CD14-positive monocyte (primary cell): ENCODE data around the gene ZIC2. TPM values are rescaled to one million over a fixed set of nuclear protein-coding genes. Genes with fewer than 3 reads are reported as not detected.

ENCODE experiments used
- DNase-seq, 3 donors: peaks; one replicate each; pipeline ENCODE4 v3.0.0-alpha.2; 2011 to 2022
- H2AFZ ChIP-seq: 2 replicates; pipeline ENCODE4 v1.6.0; 2012; ENCODE audit warnings: mild to moderate bottlenecking, low read depth, low read length, inconsistent platforms; ENCODE audit not compliant: insufficient read depth, poor library complexity, severe bottlenecking
- H3K27ac ChIP-seq, 2 donors: 1 replicate in 1 of 2; 2 replicates in 1 of 2; pipeline ENCODE4 v1.5.1; 2012 to 2013; ENCODE audit warnings: low read length in 2 of 2, control low read depth in 1 of 2, inconsistent platforms in 1 of 2, low read depth in 1 of 2, mild to moderate bottlenecking in 1 of 2
- H3K27me3 ChIP-seq, 2 donors: one replicate each; pipeline versions ENCODE4 v1.6.0 to v1.6.1; 2011 to 2013; ENCODE audit warnings: low read length in 2 of 2; ENCODE audit not compliant: control insufficient read depth in 2 of 2, insufficient read depth in 2 of 2
- H3K36me3 ChIP-seq, 2 donors: replicated peaks in 1 of 2; 1 replicate in 1 of 2; 2 replicates in 1 of 2; pipeline versions ENCODE4 v1.5.1 to v1.6.1; 2012 to 2013; ENCODE audit warnings: low read length in 2 of 2, control low read depth in 1 of 2, inconsistent platforms in 1 of 2, mild to moderate bottlenecking in 1 of 2; ENCODE audit not compliant: insufficient read depth in 2 of 2, control insufficient read depth in 1 of 2
- H3K4me1 ChIP-seq, 2 donors: 1 replicate in 1 of 2; 2 replicates in 1 of 2; pipeline versions ENCODE4 v1.5.1 to v1.6.1; 2012 to 2013; ENCODE audit warnings: low read length in 2 of 2, control low read depth in 1 of 2, inconsistent platforms in 1 of 2, mild to moderate bottlenecking in 1 of 2, moderate library complexity in 1 of 2; ENCODE audit not compliant: insufficient read depth in 2 of 2, control insufficient read depth in 1 of 2
- H3K4me2 ChIP-seq: replicated peaks from 2 replicates; pipeline ENCODE3; 2012; ENCODE audit warnings: low read length, moderate library complexity, mild to moderate bottlenecking; ENCODE audit not compliant: poor library complexity, severe bottlenecking; ENCODE audit errors: extremely low read depth
- H3K4me3 ChIP-seq, 3 experiments: fragments of 200-600 bp in 1 of 3; sonication (generic) in 1 of 3; replicated peaks in 1 of 3; 1 replicate in 2 of 3; 2 replicates in 1 of 3; pipeline ENCODE4 v1.5.1; 2011 to 2013; ENCODE audit warnings: low read length in 3 of 3, mild to moderate bottlenecking in 3 of 3, control low read depth in 2 of 3, low read depth in 2 of 3, inconsistent platforms in 1 of 3, moderate library complexity in 1 of 3
- H3K79me2 ChIP-seq: 2 replicates; pipeline ENCODE4 v1.6.0; 2012; ENCODE audit warnings: mild to moderate bottlenecking, control low read depth, inconsistent platforms, low read length, moderate library complexity; ENCODE audit not compliant: insufficient read depth
- H3K9ac ChIP-seq: 2 replicates; pipeline ENCODE4 v1.6.0; 2017; ENCODE audit warnings: low read length, mild to moderate bottlenecking; ENCODE audit not compliant: insufficient read depth, poor library complexity, severe bottlenecking
- H3K9me3 ChIP-seq, 2 donors: replicated peaks in 1 of 2; 1 replicate in 1 of 2; 2 replicates in 1 of 2; pipeline versions ENCODE4 v1.5.1 to v1.6.1; 2012 to 2013; ENCODE audit warnings: low read length in 2 of 2, control low read depth in 1 of 2; ENCODE audit not compliant: control insufficient read depth in 1 of 2, insufficient read depth in 1 of 2
- H4K20me1 ChIP-seq: 2 replicates; pipeline ENCODE4 v1.6.0; 2012; ENCODE audit warnings: mild to moderate bottlenecking, low read length, control low read depth, moderate library complexity; ENCODE audit not compliant: insufficient read depth
- H3K27ac Mint-ChIP-seq, 7 donors: one replicate each; pipeline ENCODE4 v1.8.0; 2020; ENCODE audit warnings: mild to moderate bottlenecking in 7 of 7, mixed read lengths in 7 of 7, moderate library complexity in 6 of 7, inconsistent platforms in 2 of 7
- H3K27me3 Mint-ChIP-seq, 3 donors: one replicate each; pipeline ENCODE4 v1.8.0; 2021 to 2022; ENCODE audit warnings: low read depth in 3 of 3, mild to moderate bottlenecking in 3 of 3, mixed read lengths in 3 of 3, moderate library complexity in 3 of 3, inconsistent platforms in 1 of 3
- H3K36me3 Mint-ChIP-seq, 2 donors: one replicate each; pipeline ENCODE4 v1.8.0; 2020; ENCODE audit warnings: mixed read lengths in 2 of 2, inconsistent platforms in 1 of 2, mild to moderate bottlenecking in 1 of 2
- H3K4me1 Mint-ChIP-seq: one replicate; pipeline ENCODE4 v1.8.0; 2020; ENCODE audit warnings: mild to moderate bottlenecking, mixed read lengths
- H3K4me3 Mint-ChIP-seq, 2 donors: one replicate each; pipeline ENCODE4 v1.8.0; 2020; ENCODE audit warnings: mild to moderate bottlenecking in 2 of 2, mixed read lengths in 2 of 2, moderate library complexity in 1 of 2
- H3K9me3 Mint-ChIP-seq, 7 donors: one replicate each; pipeline ENCODE4 v1.8.0; 2020 to 2022; ENCODE audit warnings: mixed read lengths in 7 of 7, mild to moderate bottlenecking in 6 of 7, moderate library complexity in 6 of 7, inconsistent platforms in 2 of 7
- CTCF ChIP-seq: fragments of 200-600 bp; IDR thresholded peaks from one replicate; pipeline ENCODE4 v1.8.0; 2022; ENCODE audit warnings: antibody characterized with exemption, mild to moderate bottlenecking
- WGBS: methylation state at CpG from one replicate; pipeline ENCODE4 v1.1.5; 2013; ENCODE audit warnings: missing lambda C conversion rate; ENCODE audit not compliant: insufficient coverage; 5-methylcytosine and 5-hydroxymethylcytosine counted together
- intact Hi-C, 2 donors: fragments of 100-400 bp; cut with micrococcal nuclease; formaldehyde crosslinking; loops; one replicate each; pipeline versions ENCODE4 v1.15.0 to v1.15.1; 2023
- polyA plus RNA-seq, 3 donors: library from polyadenylated mRNA; depleted of rRNA in 1 of 3; unstranded in 2 of 3; stranded (reverse) in 1 of 3; fragments of 300-500 nt in 2 of 3; fragments of >200 nt in 1 of 3; fragmentation: Illumina TruSeq in 2 of 3; gene quantifications; 1 replicate in 2 of 3; 2 replicates in 1 of 3; pipeline ENCODE4 v1.2.3, GENCODE V29; 2012 to 2021

Gene ZIC2
- polyA plus RNA-seq, 3 donors = not detected

- no peak overlapping the region for H3K4me3 Mint-ChIP-seq
- no peak for DNase-seq
- no peak for TF ChIP-seq CTCF
- WGBS = 88% methylated on average over 2 of the region's 2 CpGs
- H3K4me1 Mint-ChIP-seq = no peaks in the 10 kb centered on the region
- H3K36me3 Mint-ChIP-seq = no peaks in the 10 kb centered on the region
- intact Hi-C loops = no loop called here
- H3K9me3 Mint-ChIP-seq = peaks cover 0 to 9% (median 2%) of the 10 kb centered on the region in 7 donors
- H2AFZ ChIP-seq = no peak overlapping the region
- H3K4me1 ChIP-seq = no peaks in the 10 kb centered on the region
- no peak overlapping the region for H3K27ac ChIP-seq
- no peak overlapping the region for H3K4me3 ChIP-seq
- H3K79me2 ChIP-seq = no peaks in the 10 kb centered on the region
- no peak overlapping the region for H3K4me2 ChIP-seq
- H3K27me3 ChIP-seq = no peaks in the 10 kb centered on the region
- H3K27ac Mint-ChIP-seq = no peak overlapping the region
- no peaks in the 10 kb centered on the region for H4K20me1 ChIP-seq
- H3K27me3 Mint-ChIP-seq = peaks cover 14 to 20% (median 16%) of the 10 kb centered on the region in 3 donors
- H3K36me3 ChIP-seq = no peaks in the 10 kb centered on the region
- no peak overlapping the region for H3K9ac ChIP-seq
- no peaks in the 10 kb centered on the region for H3K9me3 ChIP-seq
Observed at GRCh38 chr13:99935772-99936171, 45.8 kb upstream of the ZIC2 start.

DNA sequence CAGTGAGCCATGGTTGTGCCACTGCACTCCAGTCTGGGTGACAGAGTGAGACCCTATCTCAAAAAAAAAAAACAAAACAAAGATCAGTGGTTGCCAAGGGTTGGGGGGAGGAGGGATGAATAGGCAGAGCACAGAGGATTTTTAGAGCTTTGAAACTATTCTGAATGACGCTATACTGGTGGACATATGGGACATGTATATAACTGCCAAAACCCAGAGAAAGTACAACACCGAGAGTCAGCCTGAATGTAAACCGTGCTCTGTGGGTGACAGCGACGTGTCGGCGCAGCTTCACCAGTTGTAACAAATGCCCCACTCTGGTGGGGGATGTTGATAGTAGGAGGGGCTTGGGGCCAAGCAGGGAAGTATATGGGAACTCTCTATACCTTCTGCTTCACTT lies 42.9 kb upstream of the ZIC2 start:
- Mint-ChIP-seq H3K36me3 (no peaks in the 10 kb centered on the region), H3K27ac (no peak overlapping the region), H3K27me3 (peaks cover 22 to 29% (median 23%) of the 10 kb centered on the region in 3 donors), H3K4me1 (no peaks in the 10 kb centered on the region), H3K4me3 (peak overlapping the region in 1 of 2 donors; percentile 21), H3K9me3 (peaks cover 0 to 5% (median 1%) of the 10 kb centered on the region in 7 donors)
- peaks cover 0 to 3% of the 10 kb centered on the region in 2 donors for H3K27me3 ChIP-seq
- no peaks in the 10 kb centered on the region for H3K4me1 ChIP-seq
- no peak overlapping the region for H3K4me3 ChIP-seq
- H3K27ac ChIP-seq = no peak overlapping the region
- no peak overlapping the region for H2AFZ ChIP-seq
- H3K9me3 ChIP-seq = no peaks in the 10 kb centered on the region
- no peaks in the 10 kb centered on the region for H3K79me2 ChIP-seq
- no peaks in the 10 kb centered on the region for H3K36me3 ChIP-seq
- H3K9ac ChIP-seq = no peak overlapping the region
- DNase-seq = no peak
- WGBS = 100% methylated on average over 2 of the region's 7 CpGs
- intact Hi-C loops = no loop called here
- no peak for TF ChIP-seq CTCF
- no peaks in the 10 kb centered on the region for H4K20me1 ChIP-seq
- no peak overlapping the region for H3K4me2 ChIP-seq
